Measurements from ENCODE around the gene SPOCD1. TPM values are rescaled to one million over a fixed set of nuclear protein-coding genes. Genes with fewer than 3 reads are reported as not detected.

SPOCD1 gene
- 24.7 and 55.7 TPM in 2 replicates for total RNA-seq

GRCh38 chr1:31815752-31816500, at the start of gene SPOCD1:
Gene SPOCD1, minus strand, starts transcription at chr1:31816022. Its CDS starts 689 bp downstream, at chr1:31815333.

GRCh38 chr1:31764312-31765040, 51.3 kb downstream of the SPOCD1 start, which contains the start of gene ADGRB2:
Gene ADGRB2, minus strand, starts transcription at chr1:31764340. Its CDS starts 7,119 bp downstream, at chr1:31757221.

Other genes with a start within 250 kb of the SPOCD1 start
- 278 and 352 TPM in 2 replicates for gene TINAGL1, start 239.5 kb downstream of the SPOCD1 start, total RNA-seq
- gene HCRTR1, start 198.3 kb downstream of the SPOCD1 start, total RNA-seq: not detected in 2 replicates
- gene PEF1, start 171.1 kb downstream of the SPOCD1 start, total RNA-seq: 115 and 124 TPM in 2 replicates
- gene COL16A1, start 112.0 kb downstream of the SPOCD1 start, total RNA-seq: 16.5 and 68.8 TPM in 2 replicates
- 11.7 and 39.0 TPM in 2 replicates for gene ADGRB2, start 51.7 kb downstream of the SPOCD1 start, total RNA-seq
- 62.2 and 112 TPM in 2 replicates for gene PTP4A2, start 122.3 kb upstream of the SPOCD1 start, total RNA-seq
- gene KHDRBS1, start 197.8 kb upstream of the SPOCD1 start, total RNA-seq: 116 and 124 TPM in 2 replicates